Astrocyte (in vitro differentiated cells and primary cell): ENCODE data around the gene MXD3. TPM values are rescaled to one million over a fixed set of nuclear protein-coding genes. Genes with fewer than 3 reads are reported as not detected.
A peak's percentile ranks its signal among the peaks of the same experiment; 100 is the strongest.

Source experiments
- DNase-seq: peaks from one replicate; pipeline ENCODE4 v3.0.0-alpha.2; 2010; ENCODE audit warnings: low read depth
- FAIRE-seq: peaks from 2 replicates; lab custom pipeline; 2011; peaks lifted over from hg19 to GRCh38; lab: Jason Lieb, UNC
- H2AFZ ChIP-seq: 2 replicates; pipeline ENCODE4 v1.6.0; 2012; ENCODE audit warnings: low read depth, low read length, inconsistent platforms
- H3K27ac ChIP-seq: 2 replicates; pipeline ENCODE4 v1.5.1; 2011; ENCODE audit warnings: low read depth, low read length, inconsistent platforms
- H3K27me3 ChIP-seq: 2 replicates; pipeline ENCODE4 v1.6.0; 2011; ENCODE audit warnings: low read length, inconsistent platforms; ENCODE audit not compliant: insufficient read depth
- H3K36me3 ChIP-seq: 2 replicates; pipeline ENCODE4 v1.5.1; 2011; ENCODE audit warnings: low read length, inconsistent platforms; ENCODE audit not compliant: insufficient read depth
- H3K4me1 ChIP-seq: 2 replicates; pipeline ENCODE4 v1.5.1; 2011; ENCODE audit warnings: low read length, inconsistent platforms; ENCODE audit not compliant: insufficient read depth
- H3K4me2 ChIP-seq: 2 replicates; pipeline ENCODE4 v1.6.0; 2012; ENCODE audit warnings: low read length, inconsistent platforms
- H3K4me3 ChIP-seq: 2 replicates; pipeline ENCODE4 v1.5.1; 2011; ENCODE audit warnings: low read depth, mild to moderate bottlenecking, low read length, inconsistent platforms; ENCODE audit not compliant: insufficient read depth
- H3K79me2 ChIP-seq: 2 replicates; pipeline ENCODE4 v1.6.0; 2012; ENCODE audit warnings: mild to moderate bottlenecking, low read length, inconsistent platforms; ENCODE audit not compliant: insufficient read depth
- H3K9ac ChIP-seq: 2 replicates; pipeline ENCODE4 v1.6.0; 2012; ENCODE audit warnings: mild to moderate bottlenecking, low read length, inconsistent platforms
- H3K9me3 ChIP-seq: 2 replicates; pipeline ENCODE4 v1.5.1; 2012; ENCODE audit warnings: low read depth, mild to moderate bottlenecking, low read length, inconsistent platforms; ENCODE audit not compliant: insufficient read depth
- H4K20me1 ChIP-seq: 2 replicates; pipeline ENCODE4 v1.6.0; 2012; ENCODE audit warnings: low read length, inconsistent platforms; ENCODE audit not compliant: insufficient read depth
- H3K27ac Mint-ChIP-seq: one replicate; pipeline ENCODE4 v1.8.0; 2021; ENCODE audit warnings: mild to moderate bottlenecking, mixed read lengths; ENCODE audit not compliant: unreplicated experiment
- H3K27me3 Mint-ChIP-seq: one replicate; pipeline ENCODE4 v1.8.0; 2021; ENCODE audit warnings: low read depth, mixed read lengths; ENCODE audit not compliant: unreplicated experiment
- H3K36me3 Mint-ChIP-seq: one replicate; pipeline ENCODE4 v1.8.0; 2021; ENCODE audit warnings: low read depth, mixed read lengths; ENCODE audit not compliant: unreplicated experiment
- H3K4me1 Mint-ChIP-seq: one replicate; pipeline ENCODE4 v1.8.0; 2021; ENCODE audit warnings: low read depth, mixed read lengths; ENCODE audit not compliant: unreplicated experiment
- H3K4me3 Mint-ChIP-seq: one replicate; pipeline ENCODE4 v1.8.0; 2021; ENCODE audit warnings: mild to moderate bottlenecking, moderate library complexity, mixed read lengths; ENCODE audit not compliant: unreplicated experiment
- H3K9me3 Mint-ChIP-seq: one replicate; pipeline ENCODE4 v1.8.0; 2021; ENCODE audit warnings: mild to moderate bottlenecking, mixed read lengths; ENCODE audit not compliant: unreplicated experiment
- CTCF ChIP-seq: IDR thresholded peaks from 2 replicates; pipeline ENCODE4 v1.5.1; 2011; ENCODE audit warnings: low read depth, mild to moderate bottlenecking, inconsistent platforms, low read length, moderate library complexity; ENCODE audit not compliant: insufficient read depth
- EZH2 ChIP-seq: IDR thresholded peaks from 2 replicates; pipeline ENCODE4 v1.6.1; 2012; ENCODE audit warnings: mild to moderate bottlenecking, low read length, inconsistent platforms; ENCODE audit not compliant: insufficient read depth
- total RNA-seq: library from RNA; stranded (reverse); gene quantifications from 2 replicates; pipeline ENCODE4 v1.2.1, GENCODE V29; 2021

MXD3 gene
- total RNA-seq, 1 donor from 2014 or later = 2.8 TPM

DNA sequence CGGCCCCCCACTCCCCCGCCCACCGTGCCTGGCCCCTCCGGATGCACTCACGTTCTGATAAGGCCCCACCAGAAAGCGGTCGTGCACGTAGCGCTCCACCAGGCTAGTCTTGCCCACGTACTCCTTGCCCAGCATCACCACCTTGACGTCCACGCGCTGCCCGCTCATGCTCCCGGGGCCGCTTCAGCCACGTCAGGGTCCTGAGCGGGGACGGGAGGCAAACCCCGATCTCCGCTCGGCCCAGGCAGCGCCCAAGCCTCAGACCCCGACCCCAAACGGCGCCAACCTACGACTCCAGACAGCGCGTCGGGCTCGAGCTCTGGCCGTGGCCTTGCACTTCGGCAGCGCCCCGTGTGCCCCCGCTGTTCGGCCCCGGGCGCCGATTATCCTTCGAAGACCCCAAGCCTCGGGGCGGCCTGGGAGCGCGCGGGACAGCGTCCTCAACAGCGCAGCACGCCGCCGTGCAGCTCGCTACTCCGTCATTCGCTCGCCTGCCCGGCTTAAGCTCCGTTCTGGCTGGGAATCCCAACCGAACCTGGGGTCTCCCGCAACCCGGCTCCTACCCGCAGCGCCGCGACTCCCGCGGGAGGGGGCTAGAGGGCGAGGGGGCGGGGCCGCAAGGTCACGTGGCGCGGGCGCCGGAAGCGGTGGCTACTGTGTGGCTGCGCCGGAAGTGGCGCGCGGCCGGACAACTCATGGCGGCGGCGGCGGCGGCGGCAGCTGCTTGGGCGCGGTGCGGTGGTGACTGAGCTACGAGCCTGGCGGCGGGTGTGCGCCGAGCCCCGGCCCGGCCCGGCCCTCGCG lies 8.4 kb downstream of the MXD3 start, which contains the start of the genes PRELID1 and RAB24:
Gene PRELID1, plus strand, starts transcription at position 679 of the 804 bp plus-strand sequence. CDS start 187 bp downstream, outside the sequence.
Gene RAB24, minus strand, starts transcription at position 599 of the 804 bp plus-strand sequence. Its CDS starts 431 bp downstream, at position 168.
- Histone ChIP-seq H4K20me1 (peaks cover 58% of the 10 kb centered on the region), H3K4me3 (peak within 1 kb of the TSS; percentile 99), H3K27me3 (no peaks in the 10 kb centered on the region), H3K27ac (peak within 1 kb of the TSS; percentile 78), H3K79me2 (peaks cover 62% of the 10 kb centered on the region), H3K36me3 (peaks cover 24% of the 10 kb centered on the region), H3K9ac (peak within 1 kb of the TSS; percentile 100), H2AFZ (peak within 1 kb of the TSS; percentile 76), H3K9me3 (no peaks in the 10 kb centered on the region), H3K4me1 (peaks cover 39% of the 10 kb centered on the region), H3K4me2 (peak within 1 kb of the TSS; percentile 92)
- H3K36me3 Mint-ChIP-seq = peaks cover 35% of the 10 kb centered on the region
- H3K27ac Mint-ChIP-seq = peak within 1 kb of the TSS; percentile 97
- peak within 1 kb of the TSS; percentile 99 for H3K4me3 Mint-ChIP-seq
- no peak for FAIRE-seq
- H3K27me3 Mint-ChIP-seq = no peaks in the 10 kb centered on the region
- peaks cover 33% of the 10 kb centered on the region for H3K4me1 Mint-ChIP-seq
- H3K9me3 Mint-ChIP-seq = no peaks in the 10 kb centered on the region
- peak; percentile 50 for DNase-seq
- TF ChIP-seq CTCF = peak; percentile 12
- TF ChIP-seq EZH2 = no peak

DNA sequence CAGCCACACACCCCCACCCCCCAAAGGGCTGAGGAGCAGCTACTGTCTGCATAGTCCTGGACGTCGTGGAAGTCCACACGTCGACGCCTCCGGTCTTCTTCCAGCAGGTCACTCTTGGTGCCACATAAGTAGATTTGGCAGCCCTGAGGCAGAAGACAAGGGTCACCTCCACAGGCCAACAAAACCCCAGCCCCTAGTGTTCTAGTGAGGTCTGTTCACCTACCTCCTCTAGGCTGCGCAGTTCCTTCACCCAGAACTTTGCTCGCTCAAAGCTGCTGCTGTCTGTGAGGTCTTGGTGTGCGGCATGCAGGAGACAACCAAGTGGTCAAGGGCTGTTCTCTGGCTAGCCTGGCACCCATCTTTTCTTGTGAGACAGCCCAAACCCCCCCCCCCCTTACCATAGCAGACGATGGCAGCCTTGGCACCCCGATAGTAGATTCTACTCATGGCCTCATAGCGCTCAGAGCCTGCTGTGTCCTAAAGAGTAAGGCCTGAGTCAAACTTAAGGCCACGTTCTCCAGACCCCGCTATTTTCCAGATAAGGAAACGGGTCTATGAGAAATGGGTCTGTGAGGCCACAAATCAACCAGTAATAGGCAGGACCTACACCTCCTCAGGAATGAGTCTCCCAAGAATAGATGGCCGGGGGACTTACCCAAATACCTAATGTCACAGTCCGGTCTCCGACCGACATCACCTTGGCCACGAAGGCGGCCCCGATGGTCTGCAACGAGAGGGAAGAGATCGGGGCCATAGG lies 9.2 kb downstream of the MXD3 start:
- DNase-seq = no peak
- Histone ChIP-seq H3K9me3 (no peaks in the 10 kb centered on the region), H3K9ac (peak overlapping the region; percentile 100), H3K27ac (peak overlapping the region; percentile 76), H3K79me2 (peaks cover 62% of the 10 kb centered on the region), H4K20me1 (peaks cover 64% of the 10 kb centered on the region), H3K4me3 (peak overlapping the region; percentile 99), H3K4me1 (peaks cover 39% of the 10 kb centered on the region), H3K27me3 (no peaks in the 10 kb centered on the region), H3K4me2 (peak overlapping the region; percentile 92), H2AFZ (no peak overlapping the region), H3K36me3 (peaks cover 27% of the 10 kb centered on the region)
- Mint-ChIP-seq H3K27ac (peak overlapping the region; percentile 83), H3K4me1 (peaks cover 33% of the 10 kb centered on the region), H3K27me3 (no peaks in the 10 kb centered on the region), H3K4me3 (peak overlapping the region; percentile 93), H3K36me3 (peaks cover 35% of the 10 kb centered on the region), H3K9me3 (no peaks in the 10 kb centered on the region)
- FAIRE-seq = no peak
- TF ChIP-seq CTCF (no peak), EZH2 (no peak)
